GM12891 (cell line): ENCODE data around the gene WRNIP1.

Experiments used
- DNase-seq: peaks from one replicate; pipeline ENCODE4 v3.0.0; 2011; ENCODE audit warnings: low spot score; ENCODE audit not compliant: insufficient read length
- FAIRE-seq: peaks from 2 replicates; lab custom pipeline; 2011; peaks lifted over from hg19 to GRCh38; lab: Jason Lieb, UNC
- PAX5 ChIP-seq: IDR thresholded peaks from 2 replicates; pipeline ENCODE4 v1.6.1; 2011; ENCODE audit warnings: low read length, moderate library complexity, mild to moderate bottlenecking; ENCODE audit not compliant: insufficient read depth, severe bottlenecking
- POLR2A ChIP-seq: IDR thresholded peaks from 2 replicates; pipeline ENCODE4 v1.6.1; 2011; ENCODE audit warnings: low read depth, low read length, control low read depth
- POLR2AphosphoS5 ChIP-seq: IDR thresholded peaks from 2 replicates; pipeline ENCODE4 v1.6.1; 2011; ENCODE audit warnings: low read depth, low read length, control low read depth
- POU2F2 ChIP-seq: IDR thresholded peaks from 2 replicates; pipeline ENCODE4 v1.6.1; 2011; ENCODE audit warnings: low read depth, mild to moderate bottlenecking, control low read depth, low read length, moderate library complexity
- SPI1 ChIP-seq: IDR thresholded peaks from 2 replicates; pipeline ENCODE4 v1.6.1; 2011; ENCODE audit warnings: low read depth, low read length, control low read depth
- TAF1 ChIP-seq: IDR thresholded peaks from 2 replicates; pipeline ENCODE4 v1.6.1; 2011; ENCODE audit warnings: low read depth, low read length, control low read depth

WRNIP1 gene

DNA sequence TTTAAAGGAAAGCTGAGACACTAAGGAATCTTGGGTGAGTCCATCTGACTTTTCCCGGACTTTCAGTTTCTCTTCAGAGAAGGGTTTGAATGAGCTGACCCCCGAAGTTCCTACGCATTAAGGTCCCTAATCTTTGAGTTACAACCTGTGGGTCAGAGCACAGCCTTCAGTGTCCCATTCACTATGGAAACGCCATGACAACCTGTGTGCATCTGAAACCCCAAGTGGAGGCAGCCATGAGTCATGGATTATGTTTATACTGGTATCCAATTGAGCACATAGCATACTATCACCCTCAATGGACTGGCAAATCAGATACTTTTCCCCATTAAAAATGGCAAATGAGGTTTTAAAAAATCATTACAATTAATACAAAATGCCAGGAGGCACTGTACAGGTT lies 25.9 kb upstream of the WRNIP1 start:
- DNase-seq (no peak), FAIRE-seq (no peak)
- no peak for TF ChIP-seq PAX5
- TF ChIP-seq SPI1: no peak
- no peak for TF ChIP-seq POU2F2
- no peak for TF ChIP-seq TAF1
- no peak for TF ChIP-seq POLR2AphosphoS5
- no peak for TF ChIP-seq POLR2A

DNA sequence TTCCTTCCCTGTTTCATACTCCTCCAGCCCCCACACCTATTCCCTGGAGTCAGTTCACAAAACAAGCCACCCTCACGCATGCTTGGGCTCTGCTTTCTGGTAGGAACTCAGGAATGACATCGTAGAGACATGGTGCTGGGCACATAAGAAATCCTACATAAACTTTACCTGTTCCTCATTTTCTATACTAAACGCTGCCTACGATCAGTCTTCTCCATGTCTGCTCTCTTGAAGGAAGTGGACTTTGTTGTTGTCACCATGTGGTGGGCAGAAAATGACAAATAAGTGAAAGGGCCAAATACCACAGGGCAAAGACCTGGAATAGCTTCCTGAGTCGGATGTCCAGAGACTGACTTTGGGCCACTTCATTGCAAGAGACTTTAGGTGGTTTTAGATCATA lies 24.6 kb upstream of the WRNIP1 start:
- FAIRE-seq (no peak), DNase-seq (no peak)
- TF ChIP-seq SPI1 (no peak), POU2F2 (no peak), TAF1 (no peak)

GRCh38 chr6:2741756-2742155 lies 23.4 kb upstream of the WRNIP1 start:
- TF ChIP-seq PAX5: no peak
- FAIRE-seq (no peak), DNase-seq (no peak)

DNA sequence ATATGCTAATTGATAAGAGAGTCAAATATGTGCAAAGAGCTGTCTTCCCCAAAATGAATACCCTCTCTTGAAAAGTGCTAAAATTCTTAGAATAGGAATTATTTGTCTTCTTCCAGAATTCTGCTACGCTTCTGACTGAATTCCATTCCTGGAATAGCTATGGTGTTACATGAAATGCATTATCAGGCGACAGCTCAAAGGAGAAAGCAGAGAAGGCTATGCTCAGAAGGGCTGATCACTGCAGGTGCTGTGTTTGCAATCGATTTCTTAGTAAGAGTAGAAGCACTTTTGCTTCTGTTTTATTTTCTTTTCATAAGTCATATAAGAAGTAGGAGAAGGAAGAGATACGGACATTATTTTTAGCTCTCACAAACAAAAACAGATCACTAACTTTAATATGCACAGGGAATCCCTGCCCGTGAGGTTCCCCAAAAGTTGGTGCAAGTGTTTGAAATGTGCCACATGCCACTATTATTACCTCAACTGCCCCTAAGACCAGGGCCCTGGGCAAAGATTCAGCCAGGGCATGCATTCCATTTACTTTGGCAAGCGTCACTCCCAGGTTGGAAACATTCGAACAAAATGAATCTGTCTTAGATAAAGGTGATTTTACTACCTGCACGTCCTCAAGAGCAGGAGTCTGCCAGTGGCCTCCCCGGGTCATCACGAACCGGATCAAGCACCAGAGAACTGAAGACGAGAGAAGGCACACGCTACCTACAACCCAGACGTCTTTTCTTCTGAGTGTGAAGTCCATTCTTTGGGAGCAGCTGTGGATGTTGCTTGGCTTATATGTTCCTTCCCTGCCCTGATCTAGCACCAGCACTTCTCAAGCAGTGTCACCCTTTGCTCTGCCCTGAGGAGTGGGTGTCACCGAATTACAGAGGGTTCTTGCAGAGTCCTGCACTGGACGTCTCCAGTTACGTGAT lies 21.6 kb upstream of the WRNIP1 start:
- no peak for TF ChIP-seq SPI1
- no peak for TF ChIP-seq POLR2AphosphoS5
- no peak for TF ChIP-seq POU2F2
- TF ChIP-seq PAX5: no peak
- TF ChIP-seq TAF1: no peak
- no peak for TF ChIP-seq POLR2A
- FAIRE-seq: no peak
- DNase-seq: no peak

DNA sequence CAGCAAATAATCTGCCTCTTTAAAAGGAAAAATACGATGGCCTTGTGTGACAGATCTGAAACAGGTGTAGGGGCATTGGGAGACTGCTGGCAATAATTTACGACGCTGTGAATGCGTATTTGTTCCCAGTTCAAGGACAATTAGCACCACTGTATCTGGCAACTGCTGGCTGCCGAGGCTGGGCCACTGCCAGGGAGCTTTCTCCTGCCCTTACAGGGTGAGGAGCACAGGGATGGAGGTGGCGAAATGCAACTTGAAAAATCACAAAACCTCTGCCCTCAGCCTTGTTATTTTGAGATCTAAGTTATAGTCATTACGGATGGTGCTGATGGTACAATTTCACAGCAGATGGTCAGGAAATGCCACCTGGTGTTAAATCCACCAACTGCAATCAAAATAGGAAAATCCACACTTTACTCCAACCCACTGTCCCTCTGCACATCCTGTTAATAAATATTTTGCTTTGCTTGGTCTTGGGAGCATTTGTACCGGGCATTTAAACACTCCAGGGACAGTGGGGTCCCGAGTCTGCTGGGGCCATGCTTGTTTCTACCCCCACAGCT lies 20.9 kb upstream of the WRNIP1 start:
- DNase-seq (no peak), FAIRE-seq (no peak)
- TF ChIP-seq SPI1 (no peak), PAX5 (no peak), POU2F2 (no peak), TAF1 (no peak), POLR2A (no peak), POLR2AphosphoS5 (no peak)

GRCh38 chr6:2744778-2745177 lies 20.4 kb upstream of the WRNIP1 start:
- FAIRE-seq: no peak

GRCh38 chr6:2745246-2745645 lies 19.9 kb upstream of the WRNIP1 start:
- FAIRE-seq: no peak
- DNase-seq: no peak
- TF ChIP-seq POLR2A (no peak), POLR2AphosphoS5 (no peak), SPI1 (no peak), PAX5 (no peak), POU2F2 (no peak), TAF1 (no peak)

More at GRCh38 chr6:2744778-2745177, 20.4 kb upstream of the WRNIP1 start:
- DNase-seq: no peak
- TF ChIP-seq POU2F2 (no peak), SPI1 (no peak), POLR2AphosphoS5 (no peak), PAX5 (no peak), POLR2A (no peak), TAF1 (no peak)

- no peak for DNase-seq
- FAIRE-seq: no peak
- TF ChIP-seq POU2F2: no peak
- TF ChIP-seq TAF1: no peak
- no peak for TF ChIP-seq POLR2AphosphoS5
- no peak for TF ChIP-seq SPI1
- TF ChIP-seq POLR2A: no peak
- TF ChIP-seq PAX5: no peak
Observed at GRCh38 chr6:2746557-2747061, 18.6 kb upstream of the WRNIP1 start.

- no peak for TF ChIP-seq PAX5
- TF ChIP-seq SPI1: no peak
- TF ChIP-seq POLR2AphosphoS5: no peak
- TF ChIP-seq POLR2A: no peak
- TF ChIP-seq POU2F2: no peak
- no peak for TF ChIP-seq TAF1
- FAIRE-seq: no peak
- DNase-seq: no peak
Observed at GRCh38 chr6:2748183-2748582, 17.0 kb upstream of the WRNIP1 start.

GRCh38 chr6:2749969-2750600 lies 15.1 kb upstream of the WRNIP1 start:
- FAIRE-seq: peak; percentile 52
- no peak for DNase-seq
- peak; percentile 99 for TF ChIP-seq PAX5
- no peak for TF ChIP-seq TAF1
- no peak for TF ChIP-seq POU2F2
- TF ChIP-seq POLR2A: no peak
- no peak for TF ChIP-seq SPI1
- no peak for TF ChIP-seq POLR2AphosphoS5
